B cell (primary cell): Measurements from ENCODE around the gene CGNL1.

Experiments used
- CTCF ChIP-seq: fragments of 200-600 bp; IDR thresholded peaks from one replicate; pipeline ENCODE4 v1.8.0; 2022; ENCODE audit warnings: antibody characterized with exemption, mild to moderate bottlenecking
- EZH2 ChIP-seq: IDR thresholded peaks from 2 replicates; pipeline ENCODE4 v1.6.1; 2012; ENCODE audit warnings: borderline replicate concordance, low read depth, mild to moderate bottlenecking, moderate library complexity, low read length; ENCODE audit not compliant: insufficient read depth, poor library complexity, severe bottlenecking

- no peak for TF ChIP-seq CTCF
- no peak for TF ChIP-seq EZH2
These were observed 104.9 kb downstream of the CGNL1 start for GRCh38 chr15:57481038-57481705.
